H1 (cell line): ENCODE data around the gene MYO16. TPM values are rescaled to one million over a fixed set of nuclear protein-coding genes. Genes with fewer than 3 reads are reported as not detected.

Source experiments
- CREB1 ChIP-seq: IDR thresholded peaks from 2 replicates; pipeline ENCODE4 v1.6.1; 2012; ENCODE audit warnings: inconsistent platforms
- EGR1 ChIP-seq: IDR thresholded peaks from 2 replicates; pipeline ENCODE4 v1.6.1; 2011; ENCODE audit warnings: low read depth, low read length, borderline replicate concordance
- FOSL1 ChIP-seq: IDR thresholded peaks from 2 replicates; pipeline ENCODE4 v1.6.1; 2011; ENCODE audit warnings: mild to moderate bottlenecking, low read depth, low read length, moderate library complexity; ENCODE audit not compliant: insufficient read depth
- NANOG ChIP-seq: IDR thresholded peaks from 2 replicates; pipeline ENCODE4 v1.6.1; 2011; ENCODE audit warnings: low read length, low read depth, mild to moderate bottlenecking, inconsistent platforms; ENCODE audit not compliant: insufficient read depth, poor library complexity, severe bottlenecking
- RFX5 ChIP-seq: IDR thresholded peaks from 2 replicates; pipeline ENCODE4 v1.6.1; 2011; ENCODE audit warnings: low read depth, low read length, improper control_type of control experiment, borderline replicate concordance
- SAP30 ChIP-seq: fragments of 300-600 bp; sonication (generic); IDR thresholded peaks from 2 replicates; pipeline ENCODE4 v1.7.1; 2012; ENCODE audit warnings: low read length, moderate library complexity, mild to moderate bottlenecking, inconsistent platforms; ENCODE audit not compliant: insufficient read depth, insufficient replicate concordance
- TAF7 ChIP-seq: optimal IDR thresholded peaks from 2 replicates; pipeline ENCODE3; 2011; ENCODE audit warnings: low read depth, mild to moderate bottlenecking, inconsistent platforms, low read length, moderate library complexity, borderline replicate concordance
- TBP ChIP-seq: IDR thresholded peaks from 2 replicates; pipeline ENCODE4 v1.6.1; 2011; ENCODE audit warnings: low read depth, low read length, improper control_type of control experiment
- polyA plus RNA-seq, 7 experiments: library from polyadenylated mRNA; depleted of rRNA in 3 of 7; stranded (reverse) in 5 of 7; unstranded in 2 of 7; fragments of >200 nt in 5 of 7; fragments of 200-250 nt in 2 of 7; gene quantifications; 1 replicate in 5 of 7; 2 replicates in 1 of 7; 4 replicates in 1 of 7; pipeline versions ENCODE4 v1.2.1 to v1.2.3, GENCODE V29; 2011 to 2013; ENCODE audit warnings: missing spikeins in 2 of 7, mixed read lengths in 2 of 7
- total RNA-seq: library from RNA; stranded (reverse); fragmentation: NEBNext Ultra II Directional; extraction: Animal tissue kit (Norgen Biotek cat#: 25700); gene quantifications from 2 replicates; pipeline ENCODE4 v1.2.1, GENCODE V29; 2021
- TF ChIP-seq, protein P1 (sequence below): fragments of 300-600 bp; sonication (generic); IDR thresholded peaks from 2 replicates; pipeline ENCODE4 v1.7.1; 2012; ENCODE audit warnings: low read length, moderate library complexity, mild to moderate bottlenecking, inconsistent platforms; ENCODE audit not compliant: insufficient replicate concordance
- TF ChIP-seq, protein P2 (sequence below): IDR thresholded peaks from 2 replicates; pipeline ENCODE4 v1.6.1; 2012; ENCODE audit warnings: low read length, inconsistent platforms

MYO16 gene
- total and polyA plus RNA-seq, 2 of the 8 experiments (the other 6 are each of a cell fraction or from before 2014, with no cell fraction given) = 0.02 to 0.22 TPM

DNA sequence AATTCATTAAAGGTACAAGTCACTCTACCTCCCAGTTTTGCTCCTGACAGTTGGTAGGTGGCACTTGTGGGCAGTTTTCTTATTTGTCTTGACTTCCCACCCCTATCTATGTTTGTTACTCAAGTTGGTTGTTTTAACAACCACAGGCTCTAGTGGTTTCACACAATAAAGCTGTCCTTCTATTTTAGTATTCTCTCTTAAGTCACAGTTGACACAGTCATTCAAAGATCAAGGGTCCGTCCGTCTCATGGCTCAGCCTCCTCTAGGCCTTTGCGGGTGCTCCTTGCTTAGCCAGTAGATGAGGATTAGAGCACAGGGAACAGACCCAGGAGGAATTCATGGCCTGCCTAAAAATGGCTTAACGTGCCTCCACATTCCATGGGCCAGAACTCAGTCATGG is 583.2 kb downstream of the MYO16 start (continued):
- TF ChIP-seq, protein P1, sequence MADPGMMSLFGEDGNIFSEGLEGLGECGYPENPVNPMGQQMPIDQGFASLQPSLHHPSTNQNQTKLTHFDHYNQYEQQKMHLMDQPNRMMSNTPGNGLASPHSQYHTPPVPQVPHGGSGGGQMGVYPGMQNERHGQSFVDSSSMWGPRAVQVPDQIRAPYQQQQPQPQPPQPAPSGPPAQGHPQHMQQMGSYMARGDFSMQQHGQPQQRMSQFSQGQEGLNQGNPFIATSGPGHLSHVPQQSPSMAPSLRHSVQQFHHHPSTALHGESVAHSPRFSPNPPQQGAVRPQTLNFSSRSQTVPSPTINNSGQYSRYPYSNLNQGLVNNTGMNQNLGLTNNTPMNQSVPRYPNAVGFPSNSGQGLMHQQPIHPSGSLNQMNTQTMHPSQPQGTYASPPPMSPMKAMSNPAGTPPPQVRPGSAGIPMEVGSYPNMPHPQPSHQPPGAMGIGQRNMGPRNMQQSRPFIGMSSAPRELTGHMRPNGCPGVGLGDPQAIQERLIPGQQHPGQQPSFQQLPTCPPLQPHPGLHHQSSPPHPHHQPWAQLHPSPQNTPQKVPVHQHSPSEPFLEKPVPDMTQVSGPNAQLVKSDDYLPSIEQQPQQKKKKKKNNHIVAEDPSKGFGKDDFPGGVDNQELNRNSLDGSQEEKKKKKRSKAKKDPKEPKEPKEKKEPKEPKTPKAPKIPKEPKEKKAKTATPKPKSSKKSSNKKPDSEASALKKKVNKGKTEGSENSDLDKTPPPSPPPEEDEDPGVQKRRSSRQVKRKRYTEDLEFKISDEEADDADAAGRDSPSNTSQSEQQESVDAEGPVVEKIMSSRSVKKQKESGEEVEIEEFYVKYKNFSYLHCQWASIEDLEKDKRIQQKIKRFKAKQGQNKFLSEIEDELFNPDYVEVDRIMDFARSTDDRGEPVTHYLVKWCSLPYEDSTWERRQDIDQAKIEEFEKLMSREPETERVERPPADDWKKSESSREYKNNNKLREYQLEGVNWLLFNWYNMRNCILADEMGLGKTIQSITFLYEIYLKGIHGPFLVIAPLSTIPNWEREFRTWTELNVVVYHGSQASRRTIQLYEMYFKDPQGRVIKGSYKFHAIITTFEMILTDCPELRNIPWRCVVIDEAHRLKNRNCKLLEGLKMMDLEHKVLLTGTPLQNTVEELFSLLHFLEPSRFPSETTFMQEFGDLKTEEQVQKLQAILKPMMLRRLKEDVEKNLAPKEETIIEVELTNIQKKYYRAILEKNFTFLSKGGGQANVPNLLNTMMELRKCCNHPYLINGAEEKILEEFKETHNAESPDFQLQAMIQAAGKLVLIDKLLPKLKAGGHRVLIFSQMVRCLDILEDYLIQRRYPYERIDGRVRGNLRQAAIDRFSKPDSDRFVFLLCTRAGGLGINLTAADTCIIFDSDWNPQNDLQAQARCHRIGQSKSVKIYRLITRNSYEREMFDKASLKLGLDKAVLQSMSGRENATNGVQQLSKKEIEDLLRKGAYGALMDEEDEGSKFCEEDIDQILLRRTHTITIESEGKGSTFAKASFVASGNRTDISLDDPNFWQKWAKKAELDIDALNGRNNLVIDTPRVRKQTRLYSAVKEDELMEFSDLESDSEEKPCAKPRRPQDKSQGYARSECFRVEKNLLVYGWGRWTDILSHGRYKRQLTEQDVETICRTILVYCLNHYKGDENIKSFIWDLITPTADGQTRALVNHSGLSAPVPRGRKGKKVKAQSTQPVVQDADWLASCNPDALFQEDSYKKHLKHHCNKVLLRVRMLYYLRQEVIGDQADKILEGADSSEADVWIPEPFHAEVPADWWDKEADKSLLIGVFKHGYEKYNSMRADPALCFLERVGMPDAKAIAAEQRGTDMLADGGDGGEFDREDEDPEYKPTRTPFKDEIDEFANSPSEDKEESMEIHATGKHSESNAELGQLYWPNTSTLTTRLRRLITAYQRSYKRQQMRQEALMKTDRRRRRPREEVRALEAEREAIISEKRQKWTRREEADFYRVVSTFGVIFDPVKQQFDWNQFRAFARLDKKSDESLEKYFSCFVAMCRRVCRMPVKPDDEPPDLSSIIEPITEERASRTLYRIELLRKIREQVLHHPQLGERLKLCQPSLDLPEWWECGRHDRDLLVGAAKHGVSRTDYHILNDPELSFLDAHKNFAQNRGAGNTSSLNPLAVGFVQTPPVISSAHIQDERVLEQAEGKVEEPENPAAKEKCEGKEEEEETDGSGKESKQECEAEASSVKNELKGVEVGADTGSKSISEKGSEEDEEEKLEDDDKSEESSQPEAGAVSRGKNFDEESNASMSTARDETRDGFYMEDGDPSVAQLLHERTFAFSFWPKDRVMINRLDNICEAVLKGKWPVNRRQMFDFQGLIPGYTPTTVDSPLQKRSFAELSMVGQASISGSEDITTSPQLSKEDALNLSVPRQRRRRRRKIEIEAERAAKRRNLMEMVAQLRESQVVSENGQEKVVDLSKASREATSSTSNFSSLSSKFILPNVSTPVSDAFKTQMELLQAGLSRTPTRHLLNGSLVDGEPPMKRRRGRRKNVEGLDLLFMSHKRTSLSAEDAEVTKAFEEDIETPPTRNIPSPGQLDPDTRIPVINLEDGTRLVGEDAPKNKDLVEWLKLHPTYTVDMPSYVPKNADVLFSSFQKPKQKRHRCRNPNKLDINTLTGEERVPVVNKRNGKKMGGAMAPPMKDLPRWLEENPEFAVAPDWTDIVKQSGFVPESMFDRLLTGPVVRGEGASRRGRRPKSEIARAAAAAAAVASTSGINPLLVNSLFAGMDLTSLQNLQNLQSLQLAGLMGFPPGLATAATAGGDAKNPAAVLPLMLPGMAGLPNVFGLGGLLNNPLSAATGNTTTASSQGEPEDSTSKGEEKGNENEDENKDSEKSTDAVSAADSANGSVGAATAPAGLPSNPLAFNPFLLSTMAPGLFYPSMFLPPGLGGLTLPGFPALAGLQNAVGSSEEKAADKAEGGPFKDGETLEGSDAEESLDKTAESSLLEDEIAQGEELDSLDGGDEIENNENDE = no peak
- TF ChIP-seq, protein P2, sequence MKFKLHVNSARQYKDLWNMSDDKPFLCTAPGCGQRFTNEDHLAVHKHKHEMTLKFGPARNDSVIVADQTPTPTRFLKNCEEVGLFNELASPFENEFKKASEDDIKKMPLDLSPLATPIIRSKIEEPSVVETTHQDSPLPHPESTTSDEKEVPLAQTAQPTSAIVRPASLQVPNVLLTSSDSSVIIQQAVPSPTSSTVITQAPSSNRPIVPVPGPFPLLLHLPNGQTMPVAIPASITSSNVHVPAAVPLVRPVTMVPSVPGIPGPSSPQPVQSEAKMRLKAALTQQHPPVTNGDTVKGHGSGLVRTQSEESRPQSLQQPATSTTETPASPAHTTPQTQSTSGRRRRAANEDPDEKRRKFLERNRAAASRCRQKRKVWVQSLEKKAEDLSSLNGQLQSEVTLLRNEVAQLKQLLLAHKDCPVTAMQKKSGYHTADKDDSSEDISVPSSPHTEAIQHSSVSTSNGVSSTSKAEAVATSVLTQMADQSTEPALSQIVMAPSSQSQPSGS = no peak
- TF ChIP-seq NANOG = no peak
- TF ChIP-seq CREB1 = no peak
- no peak for TF ChIP-seq EGR1
- TF ChIP-seq TAF7 = no peak
- TF ChIP-seq SAP30 = no peak
- TF ChIP-seq FOSL1 = no peak
- TF ChIP-seq RFX5 = no peak
- TF ChIP-seq TBP = no peak
